ENCODE data around the gene WWC1. TPM values are rescaled to one million over a fixed set of nuclear protein-coding genes. Genes with fewer than 3 reads are reported as not detected.

Gene WWC1
- total and polyA plus RNA-seq, 9 of the 15 experiments (the other 6 are each of a cell fraction or from before 2014, with no cell fraction given): under 0.01 to 0.54 (median 0.42) TPM; not detected in 6

DNA sequence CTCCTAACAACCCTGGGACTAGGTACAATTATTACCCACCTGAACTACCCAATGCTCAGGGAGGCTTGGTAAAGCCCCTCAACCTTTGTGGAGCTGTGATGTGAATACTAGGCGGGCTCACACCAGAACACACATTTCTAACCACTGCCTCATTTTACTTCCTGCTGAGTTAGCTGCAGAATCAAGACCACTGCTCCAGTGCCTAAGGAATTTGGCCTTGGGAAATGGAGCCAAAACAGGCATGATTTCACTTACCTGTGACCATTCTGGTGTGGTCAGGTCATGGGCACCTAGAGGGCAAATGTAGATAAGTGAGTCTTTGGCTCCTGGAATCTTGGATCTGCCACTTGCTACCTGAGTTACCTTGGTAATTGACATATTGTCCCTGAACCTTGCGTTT is 5.2 kb downstream of the WWC1 start:
- ChIA-PET POLR2A (no interaction called here), CTCF (ENCODE audit: low intra/inter-chr PET ratio) (no interaction called here)
- 0% methylated on average over 2 of the region's 2 CpGs for WGBS (ENCODE audit: insufficient coverage, low coverage, missing lambda C conversion rate)
- in situ Hi-C loops (cut with MboI) (no loop called here), intact Hi-C loops (cut with micrococcal nuclease) (no loop called here)
- H3K9me3 ChIP-seq (replicated peaks; ENCODE audit: control insufficient read depth, insufficient read depth, low read depth, low read length): no peaks in the 10 kb centered on the region
- H4K20me1 ChIP-seq (replicated peaks; ENCODE audit: control insufficient read depth, insufficient read depth, low read length): 0 out of 2 replicates have a peak, but pooled peaks cover 3% of the 10 kb centered on the region
- FAIRE-seq (no peak), DNase-seq (ENCODE audit: extremely low read depth in 1 of 4, low spot score in 3 of 4) (no peak), ATAC-seq (no peak)
- no peak overlapping the region for H3K4me3 ChIP-seq
- no peaks in the 10 kb centered on the region for H3K36me3 ChIP-seq (ENCODE audit: control insufficient read depth, insufficient read depth, low read length)
- H3K4me1 ChIP-seq (replicated peaks in 1 of 2; ENCODE audit: control insufficient read depth in 2 of 2, insufficient read depth in 2 of 2, low read length in 2 of 2): peaks cover 0 to 4% of the 10 kb centered on the region in 2 experiments; a peak in 2 of 5 replicates
- H3K27me3 ChIP-seq (ENCODE audit: control insufficient read depth in 2 of 2, insufficient read depth in 2 of 2, low read length in 2 of 2): peaks cover 0 to 24% of the 10 kb centered on the region in 2 experiments; a peak in 2 of 5 replicates
- no peak for TF ChIP-seq MED1 (CRISPR knock-in tag; IDR thresholded peaks at IDR 0.05; ENCODE audit: borderline replicate concordance)
- TF ChIP-seq, protein P1, sequence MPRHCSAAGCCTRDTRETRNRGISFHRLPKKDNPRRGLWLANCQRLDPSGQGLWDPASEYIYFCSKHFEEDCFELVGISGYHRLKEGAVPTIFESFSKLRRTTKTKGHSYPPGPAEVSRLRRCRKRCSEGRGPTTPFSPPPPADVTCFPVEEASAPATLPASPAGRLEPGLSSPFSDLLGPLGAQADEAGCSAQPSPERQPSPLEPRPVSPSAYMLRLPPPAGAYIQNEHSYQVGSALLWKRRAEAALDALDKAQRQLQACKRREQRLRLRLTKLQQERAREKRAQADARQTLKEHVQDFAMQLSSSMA (CRISPR knock-in tag; IDR thresholded peaks at IDR 0.05): no peak
- no peak for TF ChIP-seq BHLHE40 (IDR thresholded peaks at IDR 0.05; ENCODE audit: low read length)
- TF ChIP-seq ZNF444 (CRISPR knock-in tag; IDR thresholded peaks at IDR 0.05): no peak
- no peak for TF ChIP-seq GTF2B (IDR thresholded peaks at IDR 0.05; ENCODE audit: extremely low read depth, insufficient read length)
- no peak for TF ChIP-seq IFI16 (CRISPR knock-in tag; IDR thresholded peaks at IDR 0.05)
- TF ChIP-seq POU5F1 (IDR thresholded peaks at IDR 0.05; ENCODE audit: borderline replicate concordance, low read depth, low read length, partially characterized antibody): no peak
- TF ChIP-seq ZNF57 (CRISPR knock-in tag; IDR thresholded peaks at IDR 0.05): no peak
- no peak for TF ChIP-seq C11orf30 (IDR thresholded peaks at IDR 0.05; ENCODE audit: low read depth)
- no peak for TF ChIP-seq EWSR1 (IDR thresholded peaks at IDR 0.05; ENCODE audit: borderline replicate concordance, low read depth, partially characterized antibody)
- TF ChIP-seq ZNF140 (CRISPR knock-in tag; IDR thresholded peaks at IDR 0.05): no peak
- no peak for TF ChIP-seq ZBTB12 (CRISPR knock-in tag; IDR thresholded peaks at IDR 0.05)
- TF ChIP-seq, protein P2, sequence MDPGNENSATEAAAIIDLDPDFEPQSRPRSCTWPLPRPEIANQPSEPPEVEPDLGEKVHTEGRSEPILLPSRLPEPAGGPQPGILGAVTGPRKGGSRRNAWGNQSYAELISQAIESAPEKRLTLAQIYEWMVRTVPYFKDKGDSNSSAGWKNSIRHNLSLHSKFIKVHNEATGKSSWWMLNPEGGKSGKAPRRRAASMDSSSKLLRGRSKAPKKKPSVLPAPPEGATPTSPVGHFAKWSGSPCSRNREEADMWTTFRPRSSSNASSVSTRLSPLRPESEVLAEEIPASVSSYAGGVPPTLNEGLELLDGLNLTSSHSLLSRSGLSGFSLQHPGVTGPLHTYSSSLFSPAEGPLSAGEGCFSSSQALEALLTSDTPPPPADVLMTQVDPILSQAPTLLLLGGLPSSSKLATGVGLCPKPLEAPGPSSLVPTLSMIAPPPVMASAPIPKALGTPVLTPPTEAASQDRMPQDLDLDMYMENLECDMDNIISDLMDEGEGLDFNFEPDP (CRISPR knock-in tag; IDR thresholded peaks at IDR 0.05): no peak
- no TSS peak for BruUV-seq (replicated peaks)
- H3K4me2 ChIP-seq (ENCODE audit: insufficient read depth, low read length): no peak overlapping the region
- H3K79me2 ChIP-seq (ENCODE audit: control insufficient read depth, insufficient read depth, low read length): no peaks in the 10 kb centered on the region
- no peak overlapping the region for H2AFZ ChIP-seq (ENCODE audit: low read depth, low read length)
- no peaks in the 10 kb centered on the region for H3K9me1 ChIP-seq (ENCODE audit: control insufficient read depth, insufficient read depth, low read length)
- H3K9ac ChIP-seq (ENCODE audit: insufficient read depth in 1 of 2, low read depth in 2 of 2, low read length in 2 of 2): no peak overlapping the region
- H3K27ac ChIP-seq (ENCODE audit: extremely low read depth, low read depth, low read length): no peak overlapping the region

All from K562 (cell line).